ENCODE results near the gene NUPR1.

Gene NUPR1

GRCh38 chr16:28531777-28532744 is 6.7 kb downstream of the NUPR1 start:
- no peak overlapping the region for H3K4me3 ChIP-seq (ENCODE audit: low read length)
- H3K4me2 ChIP-seq (ENCODE audit: low read depth, low read length) = no peak overlapping the region
- H2AFZ ChIP-seq (ENCODE audit: low read length) = no peak overlapping the region
- no peaks in the 10 kb centered on the region for H3K9me2 ChIP-seq (replicated peaks; ENCODE audit: insufficient read depth, low read length)
- no peak overlapping the region for H3K27ac ChIP-seq (ENCODE audit: low read length)
- no peaks in the 10 kb centered on the region for H3K4me1 ChIP-seq (ENCODE audit: low read length)
- H3K79me2 ChIP-seq (ENCODE audit: low read length) = no peaks in the 10 kb centered on the region
- H3K36me3 ChIP-seq (replicated peaks; ENCODE audit: insufficient read depth, low read length) = no peaks in the 10 kb centered on the region
- no peak for DNase-seq
- no peaks in the 10 kb centered on the region for H3K27me3 ChIP-seq (replicated peaks; ENCODE audit: insufficient read depth, low read length)
- no peaks in the 10 kb centered on the region for H4K20me1 ChIP-seq (ENCODE audit: insufficient read depth, low read length)
- no peak for TF ChIP-seq EZH2phosphoT487 (IDR thresholded peaks at IDR 0.05; ENCODE audit: low read length)
- no peak for TF ChIP-seq EZH2 (optimal IDR thresholded peaks at IDR 0.05; ENCODE audit: low read depth, low read length)
- no peak for TF ChIP-seq CTCF (IDR thresholded peaks at IDR 0.05; ENCODE audit: low read length)
- no peaks in the 10 kb centered on the region for H3K9me3 ChIP-seq (replicated peaks; ENCODE audit: insufficient read depth, low read length)
- H3K9ac ChIP-seq (ENCODE audit: low read length) = no peak overlapping the region
- no peaks in the 10 kb centered on the region for H3F3A ChIP-seq (ENCODE audit: insufficient read depth, low read length)

DNA sequence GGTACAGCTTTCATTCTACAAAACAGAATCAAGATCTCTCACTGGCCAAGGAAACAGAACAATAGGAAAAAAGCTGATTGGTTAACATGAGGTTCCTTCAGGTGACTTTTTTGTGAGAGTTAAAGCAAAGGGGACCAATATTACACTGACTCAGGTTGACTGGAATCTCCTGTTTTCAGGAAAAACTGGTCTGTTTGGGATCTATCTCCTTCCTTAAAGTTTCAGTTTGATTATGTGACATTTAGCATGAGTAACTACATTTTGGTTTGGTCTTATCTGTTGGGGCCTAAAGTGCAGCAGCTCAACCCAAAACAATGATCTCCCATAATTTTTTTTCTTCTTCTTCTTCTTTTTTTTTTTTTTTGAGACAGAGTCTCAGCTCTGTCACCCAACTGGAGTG is 9.7 kb downstream of the NUPR1 start:
- Histone ChIP-seq H3K36me3 (replicated peaks; ENCODE audit: insufficient read depth, low read length) (no peaks in the 10 kb centered on the region), H3K9ac (ENCODE audit: low read length) (no peak overlapping the region), H3K9me2 (replicated peaks; ENCODE audit: insufficient read depth, low read length) (no peaks in the 10 kb centered on the region), H3K4me3 (ENCODE audit: low read length) (no peak overlapping the region), H4K20me1 (ENCODE audit: insufficient read depth, low read length) (no peaks in the 10 kb centered on the region), H3F3A (ENCODE audit: insufficient read depth, low read length) (no peaks in the 10 kb centered on the region), H2AFZ (ENCODE audit: low read length) (no peak overlapping the region), H3K9me3 (replicated peaks; ENCODE audit: insufficient read depth, low read length) (no peaks in the 10 kb centered on the region), H3K27me3 (replicated peaks; ENCODE audit: insufficient read depth, low read length) (no peaks in the 10 kb centered on the region), H3K27ac (ENCODE audit: low read length) (no peak overlapping the region), H3K79me2 (ENCODE audit: low read length) (no peaks in the 10 kb centered on the region), H3K4me1 (ENCODE audit: low read length) (no peaks in the 10 kb centered on the region), H3K4me2 (ENCODE audit: low read depth, low read length) (no peak overlapping the region)
- DNase-seq = no peak
- TF ChIP-seq CTCF (IDR thresholded peaks at IDR 0.05; ENCODE audit: low read length) = no peak
- TF ChIP-seq EZH2phosphoT487 (IDR thresholded peaks at IDR 0.05; ENCODE audit: low read length) = no peak
- no peak for TF ChIP-seq EZH2 (optimal IDR thresholded peaks at IDR 0.05; ENCODE audit: low read depth, low read length)

GRCh38 chr16:28528463-28528867 is 10.3 kb downstream of the NUPR1 start:
- DNase-seq = no peak
- Histone ChIP-seq H3K9me2 (replicated peaks; ENCODE audit: insufficient read depth, low read length) (no peaks in the 10 kb centered on the region), H3K4me2 (ENCODE audit: low read depth, low read length) (no peak overlapping the region), H3K27me3 (replicated peaks; ENCODE audit: insufficient read depth, low read length) (no peaks in the 10 kb centered on the region), H2AFZ (ENCODE audit: low read length) (no peak overlapping the region), H3K9ac (ENCODE audit: low read length) (no peak overlapping the region), H3K36me3 (replicated peaks; ENCODE audit: insufficient read depth, low read length) (no peaks in the 10 kb centered on the region), H3K79me2 (ENCODE audit: low read length) (no peaks in the 10 kb centered on the region), H4K20me1 (ENCODE audit: insufficient read depth, low read length) (no peaks in the 10 kb centered on the region), H3K4me3 (ENCODE audit: low read length) (no peak overlapping the region), H3F3A (ENCODE audit: insufficient read depth, low read length) (no peaks in the 10 kb centered on the region), H3K27ac (ENCODE audit: low read length) (no peak overlapping the region), H3K9me3 (replicated peaks; ENCODE audit: insufficient read depth, low read length) (no peaks in the 10 kb centered on the region), H3K4me1 (ENCODE audit: low read length) (no peaks in the 10 kb centered on the region)
- TF ChIP-seq CTCF (IDR thresholded peaks at IDR 0.05; ENCODE audit: low read length) (no peak), EZH2phosphoT487 (IDR thresholded peaks at IDR 0.05; ENCODE audit: low read length) (no peak), EZH2 (optimal IDR thresholded peaks at IDR 0.05; ENCODE audit: low read depth, low read length) (no peak)

Data from MM.1S (cell line).